Measurements from ENCODE around the gene ZFAND5.

GRCh38 chr9:72364679-72365524, at the start of gene ZFAND5:
- peak; percentile 27; the same call in 1 of the 2 replicates for TF ChIP-seq CTCF (IDR thresholded peaks at IDR 0.05)
- TF ChIP-seq TCF7L2 (IDR thresholded peaks at IDR 0.05; ENCODE audit: low read depth, low read length), result no peak
- TF ChIP-seq POLR2AphosphoS5 (IDR thresholded peaks at IDR 0.05; ENCODE audit: low read depth, low read length), result peak; percentile 99
- TF ChIP-seq, protein P1, sequence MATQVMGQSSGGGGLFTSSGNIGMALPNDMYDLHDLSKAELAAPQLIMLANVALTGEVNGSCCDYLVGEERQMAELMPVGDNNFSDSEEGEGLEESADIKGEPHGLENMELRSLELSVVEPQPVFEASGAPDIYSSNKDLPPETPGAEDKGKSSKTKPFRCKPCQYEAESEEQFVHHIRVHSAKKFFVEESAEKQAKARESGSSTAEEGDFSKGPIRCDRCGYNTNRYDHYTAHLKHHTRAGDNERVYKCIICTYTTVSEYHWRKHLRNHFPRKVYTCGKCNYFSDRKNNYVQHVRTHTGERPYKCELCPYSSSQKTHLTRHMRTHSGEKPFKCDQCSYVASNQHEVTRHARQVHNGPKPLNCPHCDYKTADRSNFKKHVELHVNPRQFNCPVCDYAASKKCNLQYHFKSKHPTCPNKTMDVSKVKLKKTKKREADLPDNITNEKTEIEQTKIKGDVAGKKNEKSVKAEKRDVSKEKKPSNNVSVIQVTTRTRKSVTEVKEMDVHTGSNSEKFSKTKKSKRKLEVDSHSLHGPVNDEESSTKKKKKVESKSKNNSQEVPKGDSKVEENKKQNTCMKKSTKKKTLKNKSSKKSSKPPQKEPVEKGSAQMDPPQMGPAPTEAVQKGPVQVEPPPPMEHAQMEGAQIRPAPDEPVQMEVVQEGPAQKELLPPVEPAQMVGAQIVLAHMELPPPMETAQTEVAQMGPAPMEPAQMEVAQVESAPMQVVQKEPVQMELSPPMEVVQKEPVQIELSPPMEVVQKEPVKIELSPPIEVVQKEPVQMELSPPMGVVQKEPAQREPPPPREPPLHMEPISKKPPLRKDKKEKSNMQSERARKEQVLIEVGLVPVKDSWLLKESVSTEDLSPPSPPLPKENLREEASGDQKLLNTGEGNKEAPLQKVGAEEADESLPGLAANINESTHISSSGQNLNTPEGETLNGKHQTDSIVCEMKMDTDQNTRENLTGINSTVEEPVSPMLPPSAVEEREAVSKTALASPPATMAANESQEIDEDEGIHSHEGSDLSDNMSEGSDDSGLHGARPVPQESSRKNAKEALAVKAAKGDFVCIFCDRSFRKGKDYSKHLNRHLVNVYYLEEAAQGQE (IDR thresholded peaks at IDR 0.05; ENCODE audit: insufficient read depth in 1 of 2, low read depth in 2 of 2, low read length in 1 of 2), result no peak; a peak in 1 of 4 replicates
